IMR-90 (cell line): ENCODE results near the gene RYR2. TPM values are rescaled to one million over a fixed set of nuclear protein-coding genes. Genes with fewer than 3 reads are reported as not detected.

ENCODE experiments used
- ATAC-seq: fragments of 200-7000 bp; cut with Tn5 transposase; 2 replicates; pipeline ENCODE4 v1.9.1; 2020; ENCODE audit warnings: low read depth, mild to moderate bottlenecking, moderate library complexity
- BruUV-seq: library from RNA; stranded (reverse); fragments of 400-500 nt; replicated peaks from 2 replicates; lab custom pipeline; 2021; lab: Mats Ljungman, UMichigan
- CTCF ChIA-PET: fragments of 300-600 bp; formaldehyde crosslinking; extraction: SDS; loops from one replicate; lab custom pipeline; 2021; ENCODE audit warnings: antibody characterized with exemption; lab: Yijun Ruan, JAX
- POLR2A ChIA-PET: fragments of 300-600 bp; sonication (Branson Sonifier 250); formaldehyde crosslinking; loops from one replicate; lab custom pipeline; 2022; ENCODE audit warnings: antibody characterized with exemption; ENCODE audit not compliant: unreplicated experiment; lab: Charles Lee
- DNase-seq: peaks from one replicate; pipeline ENCODE4 v3.0.0; 2013
- H2AFZ ChIP-seq: replicated peaks from 2 replicates; pipeline ENCODE3; 2013; ENCODE audit warnings: low read length, mild to moderate bottlenecking; ENCODE audit not compliant: poor library complexity
- H2AK5ac ChIP-seq: 2 replicates; pipeline ENCODE4 v1.6.1; 2013; ENCODE audit warnings: low read depth, low read length, inconsistent platforms
- H2AK9ac ChIP-seq: replicated peaks from 2 replicates; pipeline ENCODE3; 2013; ENCODE audit warnings: mild to moderate bottlenecking, low read depth, low read length, moderate library complexity; ENCODE audit not compliant: poor library complexity
- H2BK120ac ChIP-seq: 2 replicates; pipeline ENCODE4 v1.6.1; 2013; ENCODE audit warnings: low read depth, low read length, inconsistent platforms
- H2BK15ac ChIP-seq: 3 replicates; pipeline ENCODE4 v1.6.1; 2013; ENCODE audit warnings: low read depth, low read length, inconsistent platforms
- H2BK20ac ChIP-seq: 2 replicates; pipeline ENCODE4 v1.6.1; 2013; ENCODE audit warnings: low read depth, mild to moderate bottlenecking, inconsistent platforms, low read length, moderate library complexity
- H2BK5ac ChIP-seq: 2 replicates; pipeline ENCODE4 v1.6.1; 2013; ENCODE audit warnings: mild to moderate bottlenecking, low read depth, low read length, inconsistent platforms; ENCODE audit not compliant: poor library complexity, severe bottlenecking
- H3K14ac ChIP-seq: replicated peaks from 2 replicates; pipeline ENCODE4 v1.6.1; 2013; ENCODE audit warnings: low read depth, low read length, inconsistent platforms
- H3K18ac ChIP-seq: 2 replicates; pipeline ENCODE4 v1.6.1; 2013; ENCODE audit warnings: low read depth, low read length, control low read depth
- H3K23ac ChIP-seq: 2 replicates; pipeline ENCODE4 v1.6.1; 2013; ENCODE audit warnings: low read depth, low read length, inconsistent platforms
- H3K27ac ChIP-seq: 2 replicates; pipeline ENCODE4 v1.5.1; 2013; ENCODE audit warnings: mild to moderate bottlenecking, control low read depth, low read length; ENCODE audit not compliant: insufficient read depth
- H3K27me3 ChIP-seq: 2 replicates; pipeline ENCODE4 v1.6.1; 2013; ENCODE audit warnings: low read length; ENCODE audit not compliant: control insufficient read depth, insufficient read depth
- H3K36me3 ChIP-seq: 2 replicates; pipeline ENCODE4 v1.6.1; 2013; ENCODE audit warnings: low read length, mixed read lengths; ENCODE audit not compliant: control insufficient read depth, insufficient read depth
- H3K4ac ChIP-seq: 2 replicates; pipeline ENCODE4 v1.6.1; 2013; ENCODE audit warnings: low read depth, low read length, inconsistent platforms
- H3K4me1 ChIP-seq: 2 replicates; pipeline ENCODE4 v1.6.1; 2013; ENCODE audit warnings: low read length, mixed read lengths; ENCODE audit not compliant: control insufficient read depth, insufficient read depth
- H3K4me2 ChIP-seq: 2 replicates; pipeline ENCODE4 v1.6.1; 2013; ENCODE audit warnings: low read depth, mild to moderate bottlenecking, control low read depth, low read length, moderate library complexity
- H3K4me3 ChIP-seq: 2 replicates; pipeline ENCODE4 v1.5.1; 2013; ENCODE audit warnings: low read depth, mild to moderate bottlenecking, control low read depth, low read length, moderate library complexity; ENCODE audit not compliant: insufficient read depth
- H3K56ac ChIP-seq: 2 replicates; pipeline ENCODE4 v1.6.1; 2013; ENCODE audit warnings: low read length, inconsistent platforms; ENCODE audit not compliant: insufficient read depth; ENCODE audit errors: extremely low read depth
- H3K79me1 ChIP-seq, 2 experiments: 2 replicates each; pipeline ENCODE4 v1.6.1; 2013; ENCODE audit warnings: low read length in 2 of 2, inconsistent platforms in 1 of 2, low read depth in 1 of 2
- H3K9ac ChIP-seq: 2 replicates; pipeline ENCODE4 v1.6.1; 2013; ENCODE audit warnings: low read depth, low read length, control low read depth
- H3K9me1 ChIP-seq: 2 replicates; pipeline ENCODE4 v1.6.1; 2013; ENCODE audit warnings: low read length, inconsistent platforms; ENCODE audit not compliant: insufficient read depth
- H3K9me3 ChIP-seq: 2 replicates; pipeline ENCODE4 v1.6.1; 2013; ENCODE audit warnings: low read length; ENCODE audit not compliant: control insufficient read depth, insufficient read depth
- H4K20me1 ChIP-seq: 2 replicates; pipeline ENCODE4 v1.6.1; 2013; ENCODE audit warnings: low read length, inconsistent platforms; ENCODE audit not compliant: insufficient read depth
- H4K5ac ChIP-seq: 2 replicates; pipeline ENCODE4 v1.6.1; 2013; ENCODE audit warnings: mild to moderate bottlenecking, low read depth, low read length, control low read depth
- H4K8ac ChIP-seq, 2 experiments: 2 replicates each; pipeline ENCODE4 v1.6.1; 2013; ENCODE audit warnings: low read depth in 2 of 2, low read length in 2 of 2, control low read depth in 1 of 2, inconsistent platforms in 1 of 2
- H4K91ac ChIP-seq: 2 replicates; pipeline ENCODE4 v1.6.1; 2013; ENCODE audit warnings: low read depth, low read length, inconsistent platforms; ENCODE audit not compliant: insufficient read depth
- CEBPB ChIP-seq: IDR thresholded peaks from 2 replicates; pipeline ENCODE4 v1.6.1; 2012; ENCODE audit warnings: low read depth, low read length, improper control_type of control experiment
- CHD1 ChIP-seq: IDR thresholded peaks from 2 replicates; pipeline ENCODE4 v1.6.1; 2012; ENCODE audit warnings: low read depth, low read length, improper control_type of control experiment
- FOS ChIP-seq: fragments of 150-350 bp; IDR thresholded peaks from 2 replicates; pipeline ENCODE4 v1.6.1; 2016; ENCODE audit warnings: low read depth, low read length
- MAFK ChIP-seq: IDR thresholded peaks from 2 replicates; pipeline ENCODE4 v1.6.1; 2012; ENCODE audit warnings: low read depth, low read length, improper control_type of control experiment
- MAZ ChIP-seq: IDR thresholded peaks from 2 replicates; pipeline ENCODE4 v1.6.1; 2012; ENCODE audit warnings: low read depth, mild to moderate bottlenecking, low read length, improper control_type of control experiment, moderate library complexity, borderline replicate concordance
- MXI1 ChIP-seq: IDR thresholded peaks from 2 replicates; pipeline ENCODE4 v1.6.1; 2012; ENCODE audit warnings: low read depth, mild to moderate bottlenecking, low read length, moderate library complexity, borderline replicate concordance
- NFE2L2 ChIP-seq: fragments of 150-350 bp; IDR thresholded peaks from 2 replicates; pipeline ENCODE4 v1.6.1; 2016; ENCODE audit warnings: low read depth, mild to moderate bottlenecking, low read length
- POLR2A ChIP-seq: IDR thresholded peaks from 2 replicates; pipeline ENCODE4 v1.6.1; 2012; ENCODE audit warnings: mild to moderate bottlenecking, low read depth, low read length
- RAD21 ChIP-seq: IDR thresholded peaks from 2 replicates; pipeline ENCODE4 v1.6.1; 2012; ENCODE audit warnings: low read length, improper control_type of control experiment
- RCOR1 ChIP-seq: IDR thresholded peaks from 2 replicates; pipeline ENCODE4 v1.6.1; 2012; ENCODE audit warnings: mild to moderate bottlenecking, low read length, improper control_type of control experiment; ENCODE audit not compliant: insufficient replicate concordance
- RFX5 ChIP-seq: IDR thresholded peaks from 2 replicates; pipeline ENCODE4 v1.8.0; 2012; ENCODE audit warnings: low read depth, mild to moderate bottlenecking, low read length, moderate library complexity
- WGBS, 2 experiments: methylation state at CpG; one replicate each; pipeline versions ENCODE4 v1.1.5 to v1.1.7; 2013; ENCODE audit warnings: missing lambda C conversion rate in 2 of 2; ENCODE audit not compliant: insufficient read length in 1 of 2; ENCODE audit errors: extremely low coverage in 2 of 2; 5-methylcytosine and 5-hydroxymethylcytosine counted together
- dilution Hi-C: fragments of 300-500 bp; cut with HindIII; formaldehyde crosslinking; loops from one replicate; pipeline ENCODE4 v1.14.3; 2018; ENCODE audit warnings: low sequenced_read_pairs; ENCODE audit not compliant: unreplicated experiment
- in situ Hi-C: fragments of 300-500 bp; cut with MboI; formaldehyde crosslinking; loops from 3 replicates; pipeline ENCODE4 v1.14.3; 2019; ENCODE audit warnings: low sequenced_read_pairs, inconsistent platforms, mixed read lengths
- intact Hi-C: fragments of 100-400 bp; cut with micrococcal nuclease; formaldehyde crosslinking; loops from 2 replicates; pipeline ENCODE4 v1.10.0; 2022
- polyA plus RNA-seq, 3 experiments: library from polyadenylated mRNA; depleted of rRNA; stranded (reverse); fragments of >200 nt; gene quantifications; 2 replicates each; pipeline ENCODE4 v1.2.3, GENCODE V29; 2012; ENCODE audit warnings: low replicate concordance in 1 of 3
- total RNA-seq: library from RNA; depleted of rRNA; stranded (reverse); fragments of >200 nt; gene quantifications from 2 replicates; pipeline ENCODE4 v1.2.3, GENCODE V29; 2012

The RYR2 gene
- total and polyA plus RNA-seq, 2 of the 4 experiments (the other 2 are of a cell fraction) = not detected

DNA sequence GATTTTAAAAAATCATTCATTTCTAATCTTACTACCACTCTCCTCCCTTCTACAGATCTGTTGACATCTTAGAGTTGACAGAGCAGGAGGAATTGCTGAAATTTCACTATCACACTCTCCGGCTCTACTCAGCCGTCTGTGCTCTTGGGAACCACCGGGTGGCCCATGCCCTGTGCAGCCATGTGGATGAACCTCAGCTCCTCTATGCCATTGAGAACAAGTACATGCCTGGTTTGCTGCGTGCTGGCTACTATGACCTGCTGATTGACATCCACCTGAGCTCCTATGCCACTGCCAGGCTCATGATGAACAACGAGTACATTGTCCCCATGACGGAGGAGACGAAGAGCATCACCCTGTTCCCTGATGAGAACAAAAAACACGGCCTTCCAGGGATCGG is 572.0 kb downstream of the RYR2 start:
- H4K5ac ChIP-seq = no peak overlapping the region
- TF ChIP-seq NFE2L2 = no peak
- TF ChIP-seq RFX5 = no peak
- TF ChIP-seq FOS = no peak
- no peak for TF ChIP-seq MXI1
- TF ChIP-seq MAZ = no peak
- no peak for TF ChIP-seq CHD1
- TF ChIP-seq POLR2A = no peak
- TF ChIP-seq MAFK = no peak
- TF ChIP-seq RCOR1 = no peak
- TF ChIP-seq RAD21 = no peak
- TF ChIP-seq CEBPB = no peak
- H2BK15ac ChIP-seq = no peak overlapping the region
- no TSS peak for BruUV-seq
- H4K20me1 ChIP-seq = no peaks in the 10 kb centered on the region
- in situ Hi-C loops (no loop called here), intact Hi-C loops (no loop called here), dilution Hi-C loops (no loop called here)
- H3K9me3 ChIP-seq = peaks cover 11% of the 10 kb centered on the region
- CTCF ChIA-PET = no interaction called here
- no peak overlapping the region for H3K4ac ChIP-seq
- H3K4me2 ChIP-seq = no peak overlapping the region
- H2AK5ac ChIP-seq = no peak overlapping the region
- POLR2A ChIA-PET = no interaction called here
- H3K9me1 ChIP-seq = no peaks in the 10 kb centered on the region
- H3K4me3 ChIP-seq = no peak overlapping the region
- no peak overlapping the region for H3K14ac ChIP-seq
- no peak overlapping the region for H3K56ac ChIP-seq
- H3K18ac ChIP-seq = no peak overlapping the region
- H3K27me3 ChIP-seq = no peaks in the 10 kb centered on the region
- WGBS, 2 experiments = 48% methylated on average over 3 of the region's 9 CpGs; no CpG with 5 or more reads in 1 of the 2 experiments
- H2BK20ac ChIP-seq = no peak overlapping the region
- H3K4me1 ChIP-seq = no peaks in the 10 kb centered on the region
- H2AFZ ChIP-seq = no peak overlapping the region
- H4K91ac ChIP-seq = no peak overlapping the region
- H2BK120ac ChIP-seq = no peak overlapping the region
- H4K8ac ChIP-seq = no peak overlapping the region
- H3K23ac ChIP-seq = no peak overlapping the region
- no peaks in the 10 kb centered on the region for H3K36me3 ChIP-seq
- DNase-seq (no peak), ATAC-seq (no peak)
- H2BK5ac ChIP-seq = no peak overlapping the region
- no peaks in the 10 kb centered on the region for H3K79me1 ChIP-seq
- no peak overlapping the region for H2AK9ac ChIP-seq
- H3K9ac ChIP-seq = no peak overlapping the region
- no peak overlapping the region for H3K27ac ChIP-seq
